Muscle of leg (tissue), 11 donors: ENCODE results near the gene SNTG2. TPM values are rescaled to one million over a fixed set of nuclear protein-coding genes. Genes with fewer than 3 reads are reported as not detected.
"Not testable (repeated sequence)": the region's sequence is repeated elsewhere in the genome, so short reads cannot be mapped to it uniquely, and the experiment has no call there.

Experiments used
- DNase-seq: peaks from one replicate; pipeline ENCODE4 v3.0.0; 2013
- H3K27ac ChIP-seq: one replicate; pipeline ENCODE4 v1.5.1; 2013; ENCODE audit warnings: mild to moderate bottlenecking, low read length, control low read depth
- H3K27me3 ChIP-seq: one replicate; pipeline ENCODE4 v1.6.1; 2013; ENCODE audit warnings: low read length; ENCODE audit not compliant: control insufficient read depth, insufficient read depth
- H3K36me3 ChIP-seq: one replicate; pipeline ENCODE4 v1.6.1; 2013; ENCODE audit warnings: low read length; ENCODE audit not compliant: control insufficient read depth, insufficient read depth
- H3K4me1 ChIP-seq: one replicate; pipeline ENCODE4 v1.6.1; 2013; ENCODE audit warnings: low read length; ENCODE audit not compliant: control insufficient read depth, insufficient read depth
- H3K4me3 ChIP-seq: one replicate; pipeline ENCODE4 v1.5.1; 2013; ENCODE audit warnings: low read length, control low read depth
- H3K9me3 ChIP-seq: replicated peaks from 2 replicates; pipeline ENCODE4 v1.6.1; 2013; ENCODE audit warnings: low read depth, low read length; ENCODE audit not compliant: control insufficient read depth
- WGBS: methylation state at CpG from one replicate; pipeline ENCODE4 v1.1.5; 2013; ENCODE audit warnings: missing lambda C conversion rate; ENCODE audit not compliant: insufficient coverage; 5-methylcytosine and 5-hydroxymethylcytosine counted together
- polyA plus RNA-seq, 8 donors: library from polyadenylated mRNA; unstranded; fragments of 120-200 nt; gene quantifications; one replicate each; pipeline versions ENCODE4 v1.2.1 to v1.2.3, GENCODE V29; 2013; ENCODE audit warnings: inconsistent platforms in 1 of 8, low replicate concordance in 1 of 8; ENCODE audit not compliant: insufficient read length in 8 of 8, insufficient read depth in 1 of 8
- total RNA-seq: library from RNA; stranded (reverse); fragments of 120-200 nt; gene quantifications from one replicate; pipeline ENCODE4 v1.2.4, GENCODE V29; 2013

The SNTG2 gene
- total and polyA plus RNA-seq, 9 donors = 0.20 to 0.41 (median 0.31) TPM; not detected in 4

- no peaks in the 10 kb centered on the region for H3K36me3 ChIP-seq
- H3K4me1 ChIP-seq = peaks cover 12% of the 10 kb centered on the region
- H3K9me3 ChIP-seq = no peaks in the 10 kb centered on the region
- no peak for DNase-seq
- no peak overlapping the region for H3K27ac ChIP-seq
- H3K4me3 ChIP-seq = no peak overlapping the region
- H3K27me3 ChIP-seq = no peaks in the 10 kb centered on the region
- 73% methylated on average over 15 of the region's 15 CpGs for WGBS
These were observed 129.5 kb downstream of the SNTG2 start for GRCh38 chr2:1079873-1080799.

GRCh38 chr2:1081451-1082225 lies 131.0 kb downstream of the SNTG2 start:
- H3K27ac ChIP-seq = no peak overlapping the region
- H3K4me1 ChIP-seq = peaks cover 12% of the 10 kb centered on the region
- H3K4me3 ChIP-seq = no peak overlapping the region
- peak; percentile 79 for DNase-seq
- H3K27me3 ChIP-seq = no peaks in the 10 kb centered on the region
- no peaks in the 10 kb centered on the region for H3K36me3 ChIP-seq
- 42% methylated on average over 7 of the region's 14 CpGs for WGBS
- H3K9me3 ChIP-seq = no peaks in the 10 kb centered on the region

GRCh38 chr2:1082456-1083205 lies 132.0 kb downstream of the SNTG2 start:
- 77% methylated on average over 10 of the region's 17 CpGs for WGBS
- H3K4me3 ChIP-seq = no peak overlapping the region
- no peak overlapping the region for H3K27ac ChIP-seq
- peak; percentile 12 for DNase-seq
- H3K36me3 ChIP-seq = no peaks in the 10 kb centered on the region
- peaks cover 12% of the 10 kb centered on the region for H3K4me1 ChIP-seq
- H3K27me3 ChIP-seq = no peaks in the 10 kb centered on the region
- H3K9me3 ChIP-seq = no peaks in the 10 kb centered on the region

GRCh38 chr2:1088192-1088860 lies 137.7 kb downstream of the SNTG2 start:
- no peak overlapping the region for H3K4me3 ChIP-seq
- no peaks in the 10 kb centered on the region for H3K9me3 ChIP-seq
- H3K4me1 ChIP-seq = no peaks in the 10 kb centered on the region
- DNase-seq = no peak
- H3K36me3 ChIP-seq = no peaks in the 10 kb centered on the region
- H3K27ac ChIP-seq = no peak overlapping the region
- WGBS = 87% methylated on average over 3 of the region's 6 CpGs
- H3K27me3 ChIP-seq = peaks cover 2% of the 10 kb centered on the region

GRCh38 chr2:1088940-1089339 lies 138.3 kb downstream of the SNTG2 start:
- Histone ChIP-seq H3K9me3 (no peaks in the 10 kb centered on the region), H3K4me1 (no peaks in the 10 kb centered on the region), H3K36me3 (no peaks in the 10 kb centered on the region), H3K4me3 (no peak overlapping the region), H3K27me3 (peaks cover 2% of the 10 kb centered on the region), H3K27ac (no peak overlapping the region)
- DNase-seq = no peak
- 78% methylated on average over 1 of the region's 4 CpGs for WGBS

GRCh38 chr2:1091895-1092585 lies 141.4 kb downstream of the SNTG2 start:
- Histone ChIP-seq H3K9me3 (no peaks in the 10 kb centered on the region), H3K27ac (no peak overlapping the region), H3K36me3 (no peaks in the 10 kb centered on the region), H3K4me1 (no peaks in the 10 kb centered on the region), H3K4me3 (no peak overlapping the region), H3K27me3 (peaks cover 2% of the 10 kb centered on the region)
- DNase-seq = no peak
- no CpG with 5 or more reads among the region's 5 CpGs for WGBS

GRCh38 chr2:1093668-1094067 lies 143.0 kb downstream of the SNTG2 start:
- whole genome bisulfite sequencing = no CpG with 5 or more reads among the region's 6 CpGs

GRCh38 chr2:1097101-1097500 lies 146.5 kb downstream of the SNTG2 start:
- Histone ChIP-seq H3K9me3 (no peaks in the 10 kb centered on the region), H3K27me3 (peaks cover 2% of the 10 kb centered on the region), H3K4me3 (no peak overlapping the region), H3K36me3 (no peaks in the 10 kb centered on the region), H3K27ac (no peak overlapping the region), H3K4me1 (peaks cover 2% of the 10 kb centered on the region)
- no peak for DNase-seq
- 68% methylated on average over 7 of the region's 8 CpGs for WGBS

More at GRCh38 chr2:1093668-1094067, 143.0 kb downstream of the SNTG2 start:
- not testable (repeated sequence) for H3K27ac ChIP-seq, H3K27me3 ChIP-seq, H3K36me3 ChIP-seq, H3K4me1 ChIP-seq, H3K9me3 ChIP-seq, DNase-seq, H3K4me3 ChIP-seq

GRCh38 chr2:1099418-1099817 lies 148.8 kb downstream of the SNTG2 start:
- Histone ChIP-seq H3K27me3 (peaks cover 2% of the 10 kb centered on the region), H3K4me1 (peaks cover 2% of the 10 kb centered on the region), H3K27ac (no peak overlapping the region), H3K36me3 (no peaks in the 10 kb centered on the region), H3K9me3 (no peaks in the 10 kb centered on the region), H3K4me3 (no peak overlapping the region)
- DNase-seq = no peak
- 54% methylated on average over 2 of the region's 2 CpGs for WGBS
